Measurements from ENCODE around the gene GLO1.

DNA sequence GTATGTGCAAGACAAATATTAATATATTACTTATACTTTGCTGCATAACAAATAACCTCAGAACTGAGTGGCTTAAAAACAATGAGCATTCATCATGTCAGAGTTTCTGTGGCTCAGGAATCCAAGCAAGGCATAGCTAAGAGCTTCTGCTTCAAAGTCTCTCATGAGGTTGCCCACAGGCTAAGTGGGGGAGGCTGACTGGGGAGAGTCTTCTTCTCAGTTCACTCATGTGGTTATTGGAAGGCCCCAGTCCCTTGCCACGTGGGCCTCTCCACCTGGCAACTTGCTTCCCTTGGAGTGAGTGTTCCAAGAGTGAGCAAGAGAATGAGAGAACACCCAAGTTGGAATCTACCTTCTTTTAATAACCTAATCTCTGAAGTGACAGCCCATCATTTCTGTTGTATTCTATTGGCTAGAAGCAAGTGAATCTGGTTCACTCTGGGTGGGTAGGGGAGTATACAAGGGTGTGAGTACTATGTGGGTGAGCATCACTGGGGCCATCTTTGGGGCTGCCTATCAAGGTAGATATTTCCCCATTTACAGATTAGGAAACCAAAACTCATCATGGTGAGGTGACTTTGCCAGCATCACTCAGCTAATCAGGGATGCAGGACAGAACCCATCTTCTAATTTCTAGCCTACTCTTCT, 48.1 kb upstream of the GLO1 start:
- TF ChIP-seq, protein P1, sequence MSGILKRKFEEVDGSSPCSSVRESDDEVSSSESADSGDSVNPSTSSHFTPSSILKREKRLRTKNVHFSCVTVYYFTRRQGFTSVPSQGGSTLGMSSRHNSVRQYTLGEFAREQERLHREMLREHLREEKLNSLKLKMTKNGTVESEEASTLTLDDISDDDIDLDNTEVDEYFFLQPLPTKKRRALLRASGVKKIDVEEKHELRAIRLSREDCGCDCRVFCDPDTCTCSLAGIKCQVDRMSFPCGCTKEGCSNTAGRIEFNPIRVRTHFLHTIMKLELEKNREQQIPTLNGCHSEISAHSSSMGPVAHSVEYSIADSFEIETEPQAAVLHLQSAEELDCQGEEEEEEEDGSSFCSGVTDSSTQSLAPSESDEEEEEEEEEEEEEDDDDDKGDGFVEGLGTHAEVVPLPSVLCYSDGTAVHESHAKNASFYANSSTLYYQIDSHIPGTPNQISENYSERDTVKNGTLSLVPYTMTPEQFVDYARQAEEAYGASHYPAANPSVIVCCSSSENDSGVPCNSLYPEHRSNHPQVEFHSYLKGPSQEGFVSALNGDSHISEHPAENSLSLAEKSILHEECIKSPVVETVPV (CRISPR knock-in tag; IDR thresholded peaks at IDR 0.05) = no peak
- TF ChIP-seq ZNF70 (CRISPR knock-in tag; IDR thresholded peaks at IDR 0.05) = no peak
- TF ChIP-seq RARB (CRISPR knock-in tag; IDR thresholded peaks at IDR 0.05) = no peak
- TF ChIP-seq, protein P2, sequence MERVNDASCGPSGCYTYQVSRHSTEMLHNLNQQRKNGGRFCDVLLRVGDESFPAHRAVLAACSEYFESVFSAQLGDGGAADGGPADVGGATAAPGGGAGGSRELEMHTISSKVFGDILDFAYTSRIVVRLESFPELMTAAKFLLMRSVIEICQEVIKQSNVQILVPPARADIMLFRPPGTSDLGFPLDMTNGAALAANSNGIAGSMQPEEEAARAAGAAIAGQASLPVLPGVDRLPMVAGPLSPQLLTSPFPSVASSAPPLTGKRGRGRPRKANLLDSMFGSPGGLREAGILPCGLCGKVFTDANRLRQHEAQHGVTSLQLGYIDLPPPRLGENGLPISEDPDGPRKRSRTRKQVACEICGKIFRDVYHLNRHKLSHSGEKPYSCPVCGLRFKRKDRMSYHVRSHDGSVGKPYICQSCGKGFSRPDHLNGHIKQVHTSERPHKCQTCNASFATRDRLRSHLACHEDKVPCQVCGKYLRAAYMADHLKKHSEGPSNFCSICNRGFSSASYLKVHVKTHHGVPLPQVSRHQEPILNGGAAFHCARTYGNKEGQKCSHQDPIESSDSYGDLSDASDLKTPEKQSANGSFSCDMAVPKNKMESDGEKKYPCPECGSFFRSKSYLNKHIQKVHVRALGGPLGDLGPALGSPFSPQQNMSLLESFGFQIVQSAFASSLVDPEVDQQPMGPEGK (CRISPR knock-in tag; IDR thresholded peaks at IDR 0.05; ENCODE audit: borderline replicate concordance) = no peak
- no peak for TF ChIP-seq SNAI2 (CRISPR knock-in tag; IDR thresholded peaks at IDR 0.05)
- no peak for TF ChIP-seq ZNF565 (CRISPR knock-in tag; conservative IDR thresholded peaks at IDR 0.05; ENCODE audit: low read depth)
- no peak for TF ChIP-seq ZC3H10 (CRISPR knock-in tag; IDR thresholded peaks at IDR 0.05)
- TF ChIP-seq TSHZ2 (CRISPR knock-in tag; IDR thresholded peaks at IDR 0.05) = no peak
- no peak for TF ChIP-seq OSR1 (CRISPR knock-in tag; IDR thresholded peaks at IDR 0.05)
- no peak for TF ChIP-seq ESRRG (CRISPR knock-in tag; IDR thresholded peaks at IDR 0.05)

Data from SK-N-SH treated with all-trans-retinoic acid at 6 μM for 48 hours (cell line).